Sigmoid colon (tissue), 3 donors: ENCODE measurements around the gene CIAO3.

Experiments
- POLR2A ChIP-seq, 2 donors: fragments of 450-650 bp; IDR thresholded peaks; one replicate each; pipeline ENCODE4 v1.6.1; 2016; ENCODE audit warnings: antibody characterized with exemption in 2 of 2, mild to moderate bottlenecking in 2 of 2, moderate library complexity in 2 of 2
- TF ChIP-seq, protein P1 (sequence below), 4 experiments: fragments of 450-650 bp in 3 of 4; fragments of 200-600 bp in 1 of 4; IDR thresholded peaks; one replicate each; pipeline ENCODE4 v1.5.1; 2016 to 2019; ENCODE audit warnings: antibody characterized with exemption in 4 of 4, mild to moderate bottlenecking in 3 of 4, moderate library complexity in 2 of 4

- no peak for TF ChIP-seq POLR2A (IDR thresholded peaks at IDR 0.05)
- TF ChIP-seq, protein P1, sequence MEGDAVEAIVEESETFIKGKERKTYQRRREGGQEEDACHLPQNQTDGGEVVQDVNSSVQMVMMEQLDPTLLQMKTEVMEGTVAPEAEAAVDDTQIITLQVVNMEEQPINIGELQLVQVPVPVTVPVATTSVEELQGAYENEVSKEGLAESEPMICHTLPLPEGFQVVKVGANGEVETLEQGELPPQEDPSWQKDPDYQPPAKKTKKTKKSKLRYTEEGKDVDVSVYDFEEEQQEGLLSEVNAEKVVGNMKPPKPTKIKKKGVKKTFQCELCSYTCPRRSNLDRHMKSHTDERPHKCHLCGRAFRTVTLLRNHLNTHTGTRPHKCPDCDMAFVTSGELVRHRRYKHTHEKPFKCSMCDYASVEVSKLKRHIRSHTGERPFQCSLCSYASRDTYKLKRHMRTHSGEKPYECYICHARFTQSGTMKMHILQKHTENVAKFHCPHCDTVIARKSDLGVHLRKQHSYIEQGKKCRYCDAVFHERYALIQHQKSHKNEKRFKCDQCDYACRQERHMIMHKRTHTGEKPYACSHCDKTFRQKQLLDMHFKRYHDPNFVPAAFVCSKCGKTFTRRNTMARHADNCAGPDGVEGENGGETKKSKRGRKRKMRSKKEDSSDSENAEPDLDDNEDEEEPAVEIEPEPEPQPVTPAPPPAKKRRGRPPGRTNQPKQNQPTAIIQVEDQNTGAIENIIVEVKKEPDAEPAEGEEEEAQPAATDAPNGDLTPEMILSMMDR (IDR thresholded peaks at IDR 0.05), result no peak
Measured at GRCh38 chr16:734208-734980, 6.4 kb downstream of the CIAO3 start.
